ENCODE results near the gene MAP3K2.
A peak's percentile ranks its signal among the peaks of the same experiment; 100 is the strongest.

Gene MAP3K2, protein sequence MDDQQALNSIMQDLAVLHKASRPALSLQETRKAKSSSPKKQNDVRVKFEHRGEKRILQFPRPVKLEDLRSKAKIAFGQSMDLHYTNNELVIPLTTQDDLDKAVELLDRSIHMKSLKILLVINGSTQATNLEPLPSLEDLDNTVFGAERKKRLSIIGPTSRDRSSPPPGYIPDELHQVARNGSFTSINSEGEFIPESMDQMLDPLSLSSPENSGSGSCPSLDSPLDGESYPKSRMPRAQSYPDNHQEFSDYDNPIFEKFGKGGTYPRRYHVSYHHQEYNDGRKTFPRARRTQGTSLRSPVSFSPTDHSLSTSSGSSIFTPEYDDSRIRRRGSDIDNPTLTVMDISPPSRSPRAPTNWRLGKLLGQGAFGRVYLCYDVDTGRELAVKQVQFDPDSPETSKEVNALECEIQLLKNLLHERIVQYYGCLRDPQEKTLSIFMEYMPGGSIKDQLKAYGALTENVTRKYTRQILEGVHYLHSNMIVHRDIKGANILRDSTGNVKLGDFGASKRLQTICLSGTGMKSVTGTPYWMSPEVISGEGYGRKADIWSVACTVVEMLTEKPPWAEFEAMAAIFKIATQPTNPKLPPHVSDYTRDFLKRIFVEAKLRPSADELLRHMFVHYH

GRCh38 chr2:127387655-127388422, at the start of gene MAP3K2:
Gene MAP3K2 (minus strand): TSS chr2:127387975. CDS start chr2:127343129, 44,846 bp downstream.
- peak; percentile 92 for DNase-seq

GRCh38 chr2:127437056-127437455, 49.3 kb upstream of the MAP3K2 start:
- DNase-seq = no peak

DNA sequence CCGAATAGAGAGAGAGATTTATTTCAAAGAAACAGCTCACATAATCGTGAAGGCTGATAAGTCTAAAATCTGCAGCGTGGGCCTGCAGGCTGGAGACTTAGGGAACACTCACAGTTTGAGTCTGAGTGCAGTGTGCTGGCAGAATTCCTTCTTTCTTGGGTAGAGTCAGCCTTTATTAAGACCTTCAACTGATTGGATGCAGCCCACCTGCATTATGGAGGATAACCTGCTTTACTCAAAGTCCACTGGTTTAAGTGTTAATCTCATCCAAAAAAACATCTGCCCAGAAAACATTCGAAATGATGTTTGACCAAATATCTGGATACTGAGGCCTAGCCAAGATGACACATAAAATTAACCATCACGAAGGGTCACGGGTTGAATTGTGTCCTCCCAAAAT, 46.7 kb upstream of the MAP3K2 start:
- DNase-seq = no peak

GRCh38 chr2:127431408-127432023, 43.7 kb upstream of the MAP3K2 start:
- no peak for DNase-seq

DNA sequence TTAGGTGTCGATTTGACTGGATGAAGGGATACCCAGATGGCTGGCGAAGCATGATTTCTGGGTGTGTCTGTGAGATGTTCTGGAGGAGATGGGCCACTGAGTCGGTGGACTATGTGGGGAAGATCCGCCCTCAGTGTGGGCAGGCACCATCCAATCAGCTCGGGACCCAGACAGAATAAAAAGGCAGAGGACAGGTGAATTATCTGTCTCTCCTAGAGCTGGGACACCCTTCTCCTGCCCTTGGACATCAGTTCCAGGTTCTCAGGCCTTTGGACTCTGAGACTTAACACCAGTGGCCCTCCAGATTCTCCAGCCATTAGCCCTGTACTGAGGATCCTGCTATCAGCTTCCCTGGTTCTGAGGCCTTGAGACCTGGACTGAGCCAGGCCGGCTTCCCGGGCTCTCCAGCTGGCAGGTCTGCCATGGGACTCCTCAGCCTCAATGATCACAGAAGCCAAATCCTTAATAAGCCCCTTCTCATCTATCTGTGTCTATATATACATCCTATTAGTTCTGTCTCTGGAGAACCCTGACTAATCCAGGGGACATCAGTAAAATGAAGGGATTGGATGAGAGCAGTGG, 42.2 kb upstream of the MAP3K2 start:
- DNase-seq = no peak

GRCh38 chr2:127429291-127429690, 41.5 kb upstream of the MAP3K2 start:
- no peak for DNase-seq

- no peak for DNase-seq
These were observed 41.0 kb upstream of the MAP3K2 start for GRCh38 chr2:127428815-127429109.

GRCh38 chr2:127428057-127428814, 40.5 kb upstream of the MAP3K2 start:
- DNase-seq = no peak

DNA sequence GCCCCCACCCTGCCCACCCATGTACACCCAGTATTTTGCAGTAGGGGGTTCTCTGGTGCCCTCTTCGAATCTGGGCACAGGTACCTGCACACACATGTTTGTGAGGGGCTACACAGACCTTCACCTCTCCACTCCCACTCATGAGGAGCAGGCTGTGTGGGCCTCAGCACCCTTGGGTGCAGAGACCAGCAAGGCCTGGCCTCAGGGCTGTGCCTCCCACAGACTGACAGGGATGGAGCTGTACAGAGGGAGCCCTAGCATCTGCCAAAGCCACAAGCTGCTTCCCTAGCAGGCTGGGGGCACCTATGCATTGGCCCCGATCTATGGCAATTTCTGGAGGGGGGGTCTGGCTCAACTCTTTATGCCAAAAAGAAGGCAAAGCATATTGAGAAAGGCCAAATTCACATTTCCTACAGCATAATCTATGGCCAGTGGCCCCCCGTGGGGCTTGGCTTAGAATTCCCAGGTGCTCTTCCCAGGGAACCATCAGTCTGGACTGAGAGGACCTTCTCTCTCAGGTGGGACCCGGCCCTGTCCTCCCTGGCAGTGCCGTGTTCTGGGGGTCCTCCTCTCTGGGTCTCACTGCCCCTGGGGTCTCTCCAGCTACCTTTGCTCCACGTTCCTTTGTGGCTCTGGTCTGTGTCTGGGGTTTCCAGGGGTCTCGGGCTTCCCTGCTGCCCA, 39.7 kb upstream of the MAP3K2 start:
- DNase-seq = no peak

- no peak for DNase-seq
These were observed 39.0 kb upstream of the MAP3K2 start for GRCh38 chr2:127426501-127427354.

DNA sequence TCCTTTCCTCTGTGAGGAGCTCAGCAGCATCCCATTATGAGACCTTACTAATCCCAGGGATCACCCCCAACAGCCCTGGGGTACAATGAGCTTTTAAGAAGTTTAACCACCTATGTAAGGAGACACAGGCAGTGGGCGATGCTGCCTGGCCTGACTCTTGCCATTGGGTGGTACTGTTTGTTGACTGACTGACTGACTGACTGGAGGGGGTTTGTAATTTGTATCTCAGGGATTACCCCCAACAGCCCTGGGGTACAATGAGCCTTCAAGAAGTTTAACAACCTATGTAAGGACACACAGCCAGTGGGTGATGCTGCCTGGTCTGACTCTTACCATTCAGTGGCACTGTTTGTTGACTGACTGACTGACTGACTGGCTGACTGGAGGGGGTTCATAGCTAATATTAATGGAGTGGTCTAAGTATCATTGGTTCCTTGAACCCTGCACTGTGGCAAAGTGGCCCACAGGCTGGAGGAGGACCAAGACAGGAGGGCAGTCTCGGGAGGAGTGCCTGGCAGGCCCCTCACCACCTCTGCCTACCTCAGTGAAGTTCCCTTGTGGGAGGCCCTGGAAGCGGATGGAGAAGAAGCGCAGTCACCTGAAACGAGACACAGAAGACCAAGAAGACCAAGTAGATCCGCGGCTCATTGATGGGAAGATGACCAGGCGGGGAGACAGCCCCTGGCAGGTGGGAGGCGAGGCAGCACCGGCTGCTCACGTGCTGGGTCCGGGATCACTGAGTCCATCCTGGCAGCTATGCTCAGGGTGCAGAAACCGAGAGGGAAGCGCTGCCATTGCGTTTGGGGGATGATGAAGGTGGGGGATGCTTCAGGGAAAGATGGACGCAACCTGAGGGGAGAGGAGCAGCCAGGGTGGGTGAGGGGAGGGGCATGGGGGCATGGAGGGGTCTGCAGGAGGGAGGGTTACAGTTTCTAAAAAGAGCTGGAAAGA, 38.0 kb upstream of the MAP3K2 start:
- DNase-seq = no peak

GRCh38 chr2:127424598-127425520, 37.1 kb upstream of the MAP3K2 start:
- no peak for DNase-seq

GRCh38 chr2:127423880-127424279, 36.1 kb upstream of the MAP3K2 start:
- no peak for DNase-seq

- no peak for DNase-seq
These were observed 35.7 kb upstream of the MAP3K2 start for GRCh38 chr2:127423478-127423843.

DNA sequence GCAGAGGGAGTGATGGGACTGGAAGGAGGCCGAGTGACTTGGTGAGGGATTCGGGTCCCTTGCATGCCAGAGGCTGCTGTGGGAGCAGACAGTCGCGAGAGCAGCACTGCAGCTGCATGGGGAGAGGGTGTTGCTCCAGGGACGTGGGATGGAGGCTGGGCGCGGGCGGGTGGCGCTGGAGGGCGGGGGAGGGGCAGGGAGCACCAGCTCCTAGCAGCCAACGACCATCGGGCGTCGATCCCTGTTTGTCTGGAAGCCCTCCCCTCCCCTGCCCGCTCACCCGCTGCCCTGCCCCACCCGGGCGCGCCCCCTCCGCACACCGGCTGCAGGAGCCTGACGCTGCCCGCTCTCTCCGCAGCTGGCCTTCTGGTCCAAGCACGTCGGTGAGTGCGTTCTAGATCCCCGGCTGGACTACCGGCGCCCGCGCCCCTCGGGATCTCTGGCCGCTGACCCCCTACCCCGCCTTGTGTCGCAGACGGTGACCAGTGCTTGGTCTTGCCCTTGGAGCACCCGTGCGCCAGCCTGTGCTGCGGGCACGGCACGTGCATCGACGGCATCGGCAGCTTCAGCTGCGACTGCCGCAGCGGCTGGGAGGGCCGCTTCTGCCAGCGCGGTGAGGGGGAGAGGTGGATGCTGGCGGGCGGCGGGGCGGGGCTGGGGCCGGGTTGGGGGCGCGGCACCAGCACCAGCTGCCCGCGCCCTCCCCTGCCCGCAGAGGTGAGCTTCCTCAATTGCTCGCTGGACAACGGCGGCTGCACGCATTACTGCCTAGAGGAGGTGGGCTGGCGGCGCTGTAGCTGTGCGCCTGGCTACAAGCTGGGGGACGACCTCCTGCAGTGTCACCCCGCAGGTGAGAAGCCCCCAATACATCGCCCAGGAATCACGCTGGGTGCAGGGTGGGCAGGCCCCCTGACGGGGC, 35.0 kb upstream of the MAP3K2 start:
- DNase-seq = no peak

GRCh38 chr2:127421871-127422558, 34.2 kb upstream of the MAP3K2 start:
- no peak for DNase-seq
